CD4-positive, alpha-beta T cell treated with Interleukin-12 subunit alpha and Interleukin-12 subunit beta, for 1 hour (primary cell): ENCODE results near the gene USP47.

Source experiments
- DNase-seq: peaks from one replicate; pipeline ENCODE4 v3.0.0-alpha.2; 2020

USP47 gene

DNA sequence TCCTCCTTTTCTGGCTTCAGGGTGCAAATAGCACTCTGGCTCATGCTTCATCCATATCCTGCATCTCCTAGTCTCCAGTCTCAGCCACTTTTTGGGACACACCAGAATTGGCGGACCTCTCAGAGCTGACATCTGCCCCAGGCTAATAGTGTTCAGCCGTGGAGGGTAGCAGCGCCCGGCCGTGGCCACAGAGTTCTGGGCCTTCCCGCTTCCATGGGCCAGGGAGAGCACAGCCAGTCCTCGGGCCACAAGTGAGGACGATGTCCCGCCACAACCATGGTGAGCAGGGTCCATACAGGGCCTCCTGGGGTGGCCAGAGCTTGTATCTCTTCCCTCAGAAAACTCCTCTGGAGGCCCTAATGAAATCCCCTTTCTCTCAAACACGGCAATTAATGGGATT lies 140.7 kb downstream of the USP47 start:
- DNase-seq = no peak

GRCh38 chr11:11982975-11983374 lies 141.2 kb downstream of the USP47 start:
- DNase-seq = no peak

DNA sequence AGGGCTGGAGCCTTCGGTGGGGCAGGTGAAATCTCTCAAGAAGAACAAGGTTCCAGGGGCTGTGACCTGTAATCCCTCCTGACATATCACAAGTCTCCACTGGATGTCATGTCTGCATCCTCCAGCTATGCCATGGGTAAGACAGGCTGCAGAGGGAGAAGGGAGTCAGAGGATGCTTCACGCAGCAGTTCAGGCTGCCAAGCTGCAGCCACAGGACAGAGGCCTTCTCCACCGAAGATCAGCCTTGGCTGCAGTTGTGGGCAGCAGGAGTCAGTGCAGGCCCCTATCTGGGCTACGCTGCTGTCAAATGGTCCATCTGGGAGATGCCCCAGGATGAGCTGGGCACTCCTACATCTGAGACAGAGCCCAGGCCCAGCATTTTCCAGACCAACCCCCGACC lies 141.7 kb downstream of the USP47 start:
- no peak for DNase-seq

DNA sequence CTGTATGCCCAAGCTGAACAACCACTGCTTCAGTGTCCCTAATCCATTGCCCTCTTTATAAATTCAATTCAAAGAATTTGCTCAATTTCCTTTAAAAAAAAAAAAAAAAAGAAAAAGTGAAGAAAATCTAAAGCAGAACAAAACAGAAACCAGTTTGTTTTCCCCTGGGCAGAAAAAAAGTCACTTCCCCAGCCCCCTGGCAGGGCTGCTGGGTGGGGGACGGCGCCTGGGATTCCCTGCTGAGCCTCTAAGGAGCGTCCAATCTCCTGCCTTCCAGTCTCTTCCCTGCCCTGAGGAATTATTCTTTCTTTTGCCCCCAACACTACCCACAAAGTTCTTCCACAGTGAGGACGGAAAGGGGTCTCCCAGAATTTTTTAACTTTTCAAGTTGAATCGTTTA lies 142.8 kb downstream of the USP47 start:
- DNase-seq = no peak

GRCh38 chr11:11985016-11985715 lies 143.4 kb downstream of the USP47 start:
- DNase-seq = no peak

- no peak for DNase-seq
Observed at GRCh38 chr11:11985954-11986949, 144.5 kb downstream of the USP47 start.

- peak; percentile 14 for DNase-seq
Observed at GRCh38 chr11:11987503-11988022, 145.8 kb downstream of the USP47 start.

GRCh38 chr11:11988099-11988651 lies 146.4 kb downstream of the USP47 start:
- no peak for DNase-seq

DNA sequence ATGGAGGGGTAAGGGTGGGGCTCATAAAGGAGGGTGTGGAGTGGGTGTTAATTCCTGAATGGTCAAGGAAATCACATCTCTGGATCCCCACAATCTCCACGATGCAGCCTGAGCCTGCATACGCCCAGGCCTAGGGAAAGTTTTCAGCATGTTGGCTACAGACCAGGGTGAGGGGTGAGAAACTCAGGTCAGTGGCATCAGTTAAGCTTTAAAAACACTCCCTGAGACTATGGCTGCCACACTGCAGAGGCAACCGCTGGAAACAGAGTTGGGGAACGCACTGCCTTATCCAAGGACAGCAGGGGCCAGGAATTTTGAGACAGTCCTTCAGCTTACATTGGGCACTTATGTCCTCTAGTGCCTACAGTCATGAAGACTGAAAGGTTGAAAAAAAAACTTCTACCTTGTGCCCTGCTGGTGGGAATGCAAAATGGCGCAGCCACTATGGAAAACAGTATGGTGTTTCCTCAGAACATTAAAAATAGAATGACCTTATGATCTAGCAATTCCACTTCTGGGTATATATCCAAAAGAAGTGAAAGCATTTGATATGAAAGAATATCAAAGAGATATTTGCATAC lies 147.0 kb downstream of the USP47 start:
- DNase-seq = no peak

DNA sequence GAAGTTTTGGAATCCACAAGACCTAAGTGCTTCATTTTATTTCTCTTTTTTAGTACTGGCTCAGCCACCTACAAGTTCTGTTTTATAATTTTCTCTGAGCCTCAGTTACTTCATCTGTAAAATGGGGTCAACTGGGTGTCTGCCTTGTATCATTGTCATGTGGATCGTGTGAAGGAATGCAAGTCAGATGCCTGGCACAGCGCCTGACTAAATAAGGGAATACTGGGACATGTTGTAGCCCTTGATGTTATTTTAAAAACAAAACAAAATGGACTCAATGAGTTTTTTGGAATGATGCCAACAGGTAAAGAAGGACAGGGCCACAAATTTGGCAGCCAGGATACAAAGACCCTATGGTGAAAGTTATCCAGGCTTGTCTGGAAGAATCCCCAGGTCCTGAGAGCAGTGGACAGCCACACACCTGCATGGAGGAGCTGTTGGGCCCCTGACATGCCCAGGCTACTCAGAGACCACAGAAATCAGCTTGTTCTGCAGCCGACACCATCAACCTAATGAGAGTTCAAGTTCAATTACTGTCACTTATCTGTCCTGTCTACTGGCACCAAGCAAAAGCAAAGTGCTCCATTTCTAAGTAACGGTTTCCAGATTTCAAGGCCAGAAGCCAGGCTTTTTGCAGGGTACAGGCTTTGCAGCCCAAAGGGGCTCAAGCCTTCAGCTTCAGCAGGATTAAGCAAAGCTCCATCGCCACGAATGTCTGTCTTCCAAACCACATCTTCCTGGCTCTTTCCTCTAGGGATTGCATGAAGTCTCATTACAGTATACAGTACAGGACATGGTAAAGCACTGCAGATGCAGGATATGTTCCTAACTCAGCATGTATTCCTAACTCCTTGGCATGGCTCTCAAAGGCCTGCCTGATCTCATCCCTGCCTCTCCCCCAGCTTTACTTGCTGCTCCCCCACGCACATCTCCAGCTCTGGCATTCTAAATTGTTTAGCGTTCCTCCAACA lies 148.3 kb downstream of the USP47 start:
- DNase-seq = no peak

- no peak for DNase-seq
Observed at GRCh38 chr11:11992257-11993212, 150.8 kb downstream of the USP47 start.

DNA sequence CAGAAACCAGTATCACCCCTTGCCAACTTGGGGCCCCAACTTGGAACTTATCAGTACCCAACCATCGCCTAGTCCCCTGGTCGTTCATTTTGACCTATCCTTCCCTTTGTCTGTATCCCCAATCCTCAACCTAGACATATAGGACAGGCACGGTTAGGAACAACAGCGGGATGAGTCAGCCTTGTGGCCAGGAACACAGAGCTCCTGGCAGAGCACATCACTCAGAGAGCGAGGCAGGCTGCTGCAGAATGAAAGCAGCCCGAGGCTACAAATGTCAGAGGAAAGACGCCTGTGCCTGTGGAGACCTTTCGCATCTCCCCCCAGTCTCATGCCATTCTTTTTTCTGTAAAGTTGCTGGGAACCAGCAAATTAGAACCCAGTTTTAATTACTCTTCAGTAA lies 152.1 kb downstream of the USP47 start:
- no peak for DNase-seq

- peak; percentile 30 for DNase-seq
Observed at GRCh38 chr11:11995601-11996000, 153.8 kb downstream of the USP47 start.

DNA sequence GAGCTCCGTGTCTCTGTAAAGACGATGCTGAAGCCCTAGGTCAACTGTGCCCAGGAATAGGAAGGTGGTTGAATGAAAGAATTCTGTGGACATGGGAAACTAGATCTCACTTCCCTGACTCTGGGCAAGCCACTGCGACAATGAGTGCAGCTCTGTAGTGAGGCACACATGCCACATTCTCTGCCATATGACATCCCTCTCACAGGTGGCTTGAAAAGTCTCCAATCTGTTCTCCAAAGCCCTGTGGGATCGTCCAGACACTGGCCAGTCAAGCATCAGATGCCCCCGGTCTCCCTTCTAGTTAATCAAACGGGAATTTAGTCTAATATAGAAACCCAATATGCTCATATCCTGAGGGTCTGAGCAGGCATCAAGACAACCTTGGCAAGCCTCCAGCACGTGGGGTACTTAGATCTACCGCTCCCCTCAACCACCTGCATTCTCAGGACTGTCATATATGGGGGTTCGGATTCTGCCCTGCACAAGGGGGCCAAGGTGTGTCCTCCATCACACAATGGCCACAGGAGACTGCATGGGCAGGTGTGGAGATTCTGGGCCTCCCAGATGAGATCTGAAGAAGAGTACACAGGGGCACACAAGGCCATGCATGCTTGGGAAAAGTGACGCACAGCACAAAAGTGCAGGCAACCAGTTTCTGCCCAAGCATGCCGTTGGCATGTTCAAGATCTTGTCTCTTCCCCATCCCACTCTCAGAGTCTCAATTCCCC lies 154.7 kb downstream of the USP47 start:
- DNase-seq = no peak

- DNase-seq = no peak
Observed at GRCh38 chr11:11997049-11997322, 155.2 kb downstream of the USP47 start.

- no peak for DNase-seq
Observed at GRCh38 chr11:11998091-11998781, 156.5 kb downstream of the USP47 start.

GRCh38 chr11:12001186-12001585 lies 159.4 kb downstream of the USP47 start:
- DNase-seq = no peak

DNA sequence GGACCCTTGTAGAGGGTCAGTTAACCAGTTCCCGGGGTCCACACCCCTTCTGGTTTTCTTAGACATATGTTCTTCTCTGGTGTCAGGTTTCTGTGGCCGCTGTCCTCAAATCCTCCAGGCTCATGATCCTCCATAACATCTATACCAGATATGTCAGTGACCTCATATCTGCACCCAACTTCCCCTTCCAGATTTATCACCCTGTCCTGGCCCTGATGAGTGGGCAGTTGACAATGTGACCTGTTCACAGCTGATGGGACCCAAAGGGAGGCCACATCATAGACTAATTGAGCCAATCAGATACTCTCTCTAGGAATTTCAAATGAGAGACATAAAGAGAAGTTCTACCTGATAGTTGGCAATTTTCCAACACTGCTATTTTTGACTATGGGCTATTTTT lies 161.6 kb downstream of the USP47 start:
- no peak for DNase-seq

DNA sequence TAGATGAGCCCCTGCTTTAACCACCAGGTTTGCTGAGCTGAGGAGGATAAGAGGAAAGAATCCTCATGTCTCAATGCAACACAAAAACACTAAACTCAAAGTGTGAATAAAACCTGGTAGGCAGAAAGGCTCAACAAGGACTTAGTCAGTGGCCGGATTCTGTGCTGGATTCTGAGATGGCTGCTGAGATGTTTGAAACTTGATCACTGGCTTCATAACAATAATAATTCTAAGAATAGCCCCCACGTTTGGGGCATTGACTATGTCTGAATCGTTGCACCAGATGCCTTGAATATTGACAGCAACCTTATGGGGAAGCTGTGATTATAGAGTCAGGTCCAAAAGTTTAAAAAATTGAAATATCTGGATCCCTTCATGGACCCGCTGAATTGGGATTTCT lies 162.0 kb downstream of the USP47 start:
- DNase-seq = no peak

DNA sequence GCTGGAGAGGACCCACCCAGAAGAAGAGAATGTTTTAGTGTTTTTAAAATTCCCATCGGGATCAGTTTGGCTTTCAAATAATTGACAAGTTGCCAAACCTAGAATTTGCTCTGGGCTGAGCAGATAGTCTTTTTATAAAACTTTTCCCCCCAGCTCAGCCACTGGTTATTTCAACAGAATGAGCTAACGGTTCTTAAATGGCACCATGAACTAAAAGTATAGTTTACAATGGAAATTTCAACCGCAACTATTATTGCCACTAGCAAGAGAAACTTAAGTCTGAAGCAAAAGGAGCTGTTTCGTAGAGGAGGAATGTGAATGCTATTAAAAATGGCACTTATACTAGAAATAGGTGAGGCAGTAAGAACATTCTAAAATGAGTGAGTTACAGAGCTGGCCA lies 163.3 kb downstream of the USP47 start:
- DNase-seq = no peak
